ENCODE results near the gene MAPKBP1. TPM values are rescaled to one million over a fixed set of nuclear protein-coding genes. Genes with fewer than 3 reads are reported as not detected.

The MAPKBP1 gene
- total RNA-seq, 2 experiments from 2014 or later = 24.7 to 33.1 TPM

- Mint-ChIP-seq H3K27me3 (no peaks in the 10 kb centered on the region), H3K4me1 (peaks cover 47% of the 10 kb centered on the region), H3K27ac (peak overlapping the region; percentile 95), H3K36me3 (no peaks in the 10 kb centered on the region), H3K4me3 (peak overlapping the region; percentile 91), H3K9me3 (ENCODE audit: low read depth) (no peaks in the 10 kb centered on the region)
- CTCF ChIA-PET = interaction anchor here (0.6 to 11.4 kb wide), 44 partner anchors 9 to 311 kb away, joined by 3 to 247 read pairs (median 5); partner anchors contain the start of genes EHD4, JMJD7, MGA and PLA2G4B
- ATAC-seq (no peak), DNase-seq (no peak)
Observed at GRCh38 chr15:41773332-41773728, 954 bp upstream of the MAPKBP1 start.

- CTCF ChIA-PET = interaction anchor here (0.7 to 11.4 kb wide), 41 partner anchors 11 to 717 kb away, joined by 3 to 247 read pairs (median 6); partner anchors contain the start of genes EHD4, JMJD7, MGA and ZNF106
- H3K4me3 Mint-ChIP-seq = peak overlapping the region; percentile 91
- peaks cover 51% of the 10 kb centered on the region for H3K4me1 Mint-ChIP-seq
- no peaks in the 10 kb centered on the region for H3K36me3 Mint-ChIP-seq
- ATAC-seq = no peak
- no peak for DNase-seq
- H3K27me3 Mint-ChIP-seq = no peaks in the 10 kb centered on the region
- peak overlapping the region; percentile 95 for H3K27ac Mint-ChIP-seq
- no peaks in the 10 kb centered on the region for H3K9me3 Mint-ChIP-seq (ENCODE audit: low read depth)
Observed at GRCh38 chr15:41773729-41774061, 589 bp upstream of the MAPKBP1 start.

- H3K4me1 Mint-ChIP-seq = peaks cover 61% of the 10 kb centered on the region
- H3K9me3 Mint-ChIP-seq (ENCODE audit: low read depth) = no peaks in the 10 kb centered on the region
- H3K27me3 Mint-ChIP-seq = no peaks in the 10 kb centered on the region
- H3K36me3 Mint-ChIP-seq = no peaks in the 10 kb centered on the region
- peak; percentile 46 for DNase-seq
- no peak for ATAC-seq
- CTCF ChIA-PET = interaction anchor here (0.8 to 11.4 kb wide), 26 partner anchors 8 to 716 kb away, joined by 3 to 247 read pairs (median 11); partner anchors contain the start of genes EHD4, JMJD7, MGA and ZNF106
- H3K4me3 Mint-ChIP-seq = peak overlapping the region; percentile 91
- peak overlapping the region; percentile 95 for H3K27ac Mint-ChIP-seq
Observed at GRCh38 chr15:41774882-41775417, 666 bp downstream of the MAPKBP1 start.

- Mint-ChIP-seq H3K36me3 (no peaks in the 10 kb centered on the region), H3K4me1 (peaks cover 68% of the 10 kb centered on the region), H3K27me3 (no peaks in the 10 kb centered on the region), H3K27ac (no peak overlapping the region), H3K9me3 (ENCODE audit: low read depth) (no peaks in the 10 kb centered on the region), H3K4me3 (peak overlapping the region; percentile 91)
- DNase-seq (no peak), ATAC-seq (no peak)
- CTCF ChIA-PET = interaction anchor here (0.8 to 11.4 kb wide), 8 partner anchors 9 to 160 kb away, joined by 3 to 247 read pairs (median 50); no protein-coding TSS in a partner anchor
Observed at GRCh38 chr15:41775651-41776050, 1.4 kb downstream of the MAPKBP1 start.

GRCh38 chr15:41777421-41777973, 3.2 kb downstream of the MAPKBP1 start:
- ATAC-seq (no peak), DNase-seq (no peak)
- H3K4me1 Mint-ChIP-seq = peaks cover 69% of the 10 kb centered on the region
- H3K27me3 Mint-ChIP-seq = no peaks in the 10 kb centered on the region
- no peak overlapping the region for H3K4me3 Mint-ChIP-seq
- no peaks in the 10 kb centered on the region for H3K9me3 Mint-ChIP-seq (ENCODE audit: low read depth)
- H3K36me3 Mint-ChIP-seq = no peaks in the 10 kb centered on the region
- CTCF ChIA-PET = interaction anchor here (0.8 to 11.4 kb wide), 8 partner anchors 11 to 160 kb away, joined by 3 to 247 read pairs (median 6); no protein-coding TSS in a partner anchor
- no peak overlapping the region for H3K27ac Mint-ChIP-seq

- H3K4me1 Mint-ChIP-seq = peaks cover 65% of the 10 kb centered on the region
- H3K36me3 Mint-ChIP-seq = peaks cover 5% of the 10 kb centered on the region
- no peaks in the 10 kb centered on the region for H3K9me3 Mint-ChIP-seq (ENCODE audit: low read depth)
- DNase-seq (no peak), ATAC-seq (no peak)
- no peak overlapping the region for H3K27ac Mint-ChIP-seq
- no peaks in the 10 kb centered on the region for H3K27me3 Mint-ChIP-seq
- no peak overlapping the region for H3K4me3 Mint-ChIP-seq
- CTCF ChIA-PET = interaction anchor here (1.5 to 11.4 kb wide), 4 partner anchors 12 to 126 kb away, joined by 4 to 98 read pairs (median 13); no protein-coding TSS in a partner anchor
Observed at GRCh38 chr15:41778521-41778920, 4.2 kb downstream of the MAPKBP1 start.

GRCh38 chr15:41779662-41780157, 5.4 kb downstream of the MAPKBP1 start:
- ATAC-seq = no peak
- Mint-ChIP-seq H3K4me1 (peaks cover 61% of the 10 kb centered on the region), H3K27me3 (no peaks in the 10 kb centered on the region), H3K9me3 (ENCODE audit: low read depth) (no peaks in the 10 kb centered on the region), H3K36me3 (peaks cover 9% of the 10 kb centered on the region), H3K27ac (peak overlapping the region; percentile 63), H3K4me3 (no peak overlapping the region)
- CTCF ChIA-PET = interaction anchor here (1.1 to 11.4 kb wide), 4 partner anchors 11 to 305 kb away, joined by 4 to 98 read pairs (median 10); no protein-coding TSS in a partner anchor
- no peak for DNase-seq

- ATAC-seq = no peak
- peaks cover 9% of the 10 kb centered on the region for H3K36me3 Mint-ChIP-seq
- H3K4me3 Mint-ChIP-seq = no peak overlapping the region
- H3K27me3 Mint-ChIP-seq = no peaks in the 10 kb centered on the region
- peaks cover 57% of the 10 kb centered on the region for H3K4me1 Mint-ChIP-seq
- H3K9me3 Mint-ChIP-seq (ENCODE audit: low read depth) = no peaks in the 10 kb centered on the region
- CTCF ChIA-PET = interaction anchor here (1.0 to 11.4 kb wide), 4 partner anchors 10 to 127 kb away, joined by 3 to 98 read pairs (median 10); no protein-coding TSS in a partner anchor
- H3K27ac Mint-ChIP-seq = no peak overlapping the region
- no peak for DNase-seq
Observed at GRCh38 chr15:41780266-41780665, 6.0 kb downstream of the MAPKBP1 start.

GRCh38 chr15:41780727-41781126, 6.4 kb downstream of the MAPKBP1 start:
- H3K9me3 Mint-ChIP-seq (ENCODE audit: low read depth) = no peaks in the 10 kb centered on the region
- peaks cover 9% of the 10 kb centered on the region for H3K36me3 Mint-ChIP-seq
- H3K27ac Mint-ChIP-seq = no peak overlapping the region
- H3K4me3 Mint-ChIP-seq = no peak overlapping the region
- no peak for ATAC-seq
- CTCF ChIA-PET = interaction anchor here (1.0 to 11.4 kb wide), 3 partner anchors 10 to 126 kb away, joined by 3 to 98 read pairs (median 17); no protein-coding TSS in a partner anchor
- no peaks in the 10 kb centered on the region for H3K27me3 Mint-ChIP-seq
- peaks cover 52% of the 10 kb centered on the region for H3K4me1 Mint-ChIP-seq
- no peak for DNase-seq

- DNase-seq = no peak
- Mint-ChIP-seq H3K4me1 (peaks cover 37% of the 10 kb centered on the region), H3K36me3 (peaks cover 9% of the 10 kb centered on the region), H3K4me3 (no peak overlapping the region), H3K27ac (peak overlapping the region; percentile 14), H3K9me3 (ENCODE audit: low read depth) (no peaks in the 10 kb centered on the region), H3K27me3 (no peaks in the 10 kb centered on the region)
- no peak for ATAC-seq
- CTCF ChIA-PET = interaction anchor here (0.8 to 2.4 kb wide), 5 partner anchors 11 to 87 kb away, joined by 4 to 14 read pairs (median 4); no protein-coding TSS in a partner anchor
Observed at GRCh38 chr15:41782371-41783282, 8.3 kb downstream of the MAPKBP1 start.

GRCh38 chr15:41783296-41783695, 9.0 kb downstream of the MAPKBP1 start:
- Mint-ChIP-seq H3K27ac (peak overlapping the region; percentile 14), H3K9me3 (ENCODE audit: low read depth) (no peaks in the 10 kb centered on the region)
- CTCF ChIA-PET = interaction anchor here (0.8 to 2.4 kb wide), 7 partner anchors 9 to 121 kb away, joined by 3 to 14 read pairs (median 4); partner anchors contain the start of gene MAPKBP1

GRCh38 chr15:41788262-41788661, 14.0 kb downstream of the MAPKBP1 start:
- Mint-ChIP-seq H3K9me3 (ENCODE audit: low read depth) (no peaks in the 10 kb centered on the region), H3K27ac (no peak overlapping the region), H3K4me3 (no peak overlapping the region), H3K36me3 (peaks cover 5% of the 10 kb centered on the region), H3K4me1 (peaks cover 31% of the 10 kb centered on the region), H3K27me3 (no peaks in the 10 kb centered on the region)
- DNase-seq = no peak
- CTCF ChIA-PET = interaction anchor here (9.4 kb wide), 1 partner anchor 12 kb away, joined by 98 read pairs; the partner anchor contains the start of gene MAPKBP1
- ATAC-seq = no peak

More at GRCh38 chr15:41783296-41783695, 9.0 kb downstream of the MAPKBP1 start:
- ATAC-seq (no peak), DNase-seq (no peak)
- Mint-ChIP-seq H3K4me1 (peaks cover 30% of the 10 kb centered on the region), H3K36me3 (peaks cover 9% of the 10 kb centered on the region), H3K4me3 (no peak overlapping the region), H3K27me3 (no peaks in the 10 kb centered on the region)
